IPS DF 4.7 (cell line): Measurements from ENCODE around the gene TRIM32.

Experiments
- DNase-seq: peaks from one replicate; pipeline ENCODE4 v3.0.0-alpha.2; 2013; ENCODE audit warnings: low spot score; ENCODE audit errors: extremely low read depth

The TRIM32 gene

GRCh38 chr9:116704470-116704869 is 17.4 kb downstream of the TRIM32 start:
- no peak for DNase-seq

DNA sequence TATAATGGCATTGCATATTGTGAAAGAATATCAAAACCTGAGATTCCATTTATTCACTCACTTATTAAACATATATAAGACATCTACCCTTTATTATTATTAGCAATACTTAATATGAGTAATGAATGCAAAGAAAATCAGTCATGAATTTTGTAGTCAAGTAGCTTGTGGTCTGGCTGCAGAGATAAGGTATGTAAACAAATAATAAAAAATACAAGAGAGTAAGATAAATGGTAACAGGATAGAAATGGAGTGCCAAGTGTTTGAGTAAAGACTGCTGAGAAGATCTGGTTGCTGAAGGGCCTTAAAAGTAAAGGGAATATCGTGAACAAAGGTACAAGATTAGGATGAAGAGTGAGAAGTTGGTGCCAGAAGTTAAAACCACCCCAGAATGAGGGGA is 18.4 kb downstream of the TRIM32 start:
- DNase-seq, result no peak

GRCh38 chr9:116706310-116707290 is 19.5 kb downstream of the TRIM32 start:
- DNase-seq, result no peak

- no peak for DNase-seq
Measured at GRCh38 chr9:116712781-116713180, 25.7 kb downstream of the TRIM32 start.

DNA sequence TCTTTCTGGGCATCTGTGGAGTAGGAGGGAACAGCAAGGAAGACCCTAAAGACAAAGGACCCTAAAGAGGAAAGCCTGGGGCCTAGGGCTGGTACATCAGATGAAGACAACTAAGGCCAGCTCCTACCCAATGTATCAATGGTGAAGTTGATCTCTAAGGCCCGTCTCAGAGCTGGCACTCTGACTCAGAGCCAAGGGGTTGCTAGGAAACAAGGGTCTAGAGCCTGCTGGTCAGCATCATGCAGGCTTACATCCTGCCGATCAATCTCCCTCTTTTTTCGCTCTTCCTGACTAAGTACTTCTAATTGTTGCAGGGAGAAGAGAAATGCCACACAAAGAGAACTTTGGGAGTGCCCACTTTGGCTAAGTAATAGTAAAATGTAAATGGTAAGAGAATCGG is 26.2 kb downstream of the TRIM32 start:
- DNase-seq, result no peak

GRCh38 chr9:116715751-116716150 is 28.6 kb downstream of the TRIM32 start:
- no peak for DNase-seq

GRCh38 chr9:116716438-116716837 is 29.3 kb downstream of the TRIM32 start:
- DNase-seq, result no peak

- no peak for DNase-seq
Measured at GRCh38 chr9:116717150-116717549, 30.0 kb downstream of the TRIM32 start.

DNA sequence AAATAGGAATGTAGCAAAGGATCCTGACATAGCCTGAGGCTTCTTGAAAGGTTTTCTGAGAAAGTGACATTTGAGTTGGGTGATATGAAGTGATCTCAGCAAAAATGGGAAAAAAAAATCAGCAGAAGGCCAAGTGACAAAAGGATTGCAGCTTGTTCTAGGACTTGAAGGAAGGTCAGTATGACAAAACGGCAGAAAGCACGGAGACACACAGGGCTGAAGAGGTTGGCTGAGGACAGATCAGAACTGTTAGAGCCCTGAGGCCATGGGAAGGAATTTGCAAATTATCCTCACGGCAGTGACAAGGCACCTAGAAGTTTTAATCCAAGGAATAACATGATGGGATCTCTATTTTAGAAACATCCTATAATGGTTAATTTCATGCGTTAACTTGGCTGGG is 31.0 kb downstream of the TRIM32 start:
- DNase-seq, result no peak

DNA sequence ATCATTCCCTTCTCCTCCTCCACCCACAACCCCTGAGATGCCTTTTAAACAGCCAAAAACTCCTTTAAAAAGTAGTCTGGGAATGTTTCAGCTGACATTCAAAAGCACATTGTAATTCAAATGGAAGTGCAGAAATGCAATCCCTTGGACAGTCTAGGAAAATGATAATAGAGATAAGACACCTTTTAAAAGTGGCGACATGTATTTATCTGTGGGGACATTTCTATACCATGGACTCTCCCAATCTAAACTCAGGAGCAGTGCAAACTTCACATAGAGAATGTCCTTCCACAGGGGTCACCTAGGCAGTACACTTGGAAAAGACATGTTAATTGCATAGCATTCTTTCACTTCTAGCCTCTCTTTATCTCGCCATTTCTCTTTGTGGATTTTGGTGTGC is 33.0 kb downstream of the TRIM32 start:
- DNase-seq, result no peak

GRCh38 chr9:116721411-116721810 is 34.3 kb downstream of the TRIM32 start:
- DNase-seq, result no peak

DNA sequence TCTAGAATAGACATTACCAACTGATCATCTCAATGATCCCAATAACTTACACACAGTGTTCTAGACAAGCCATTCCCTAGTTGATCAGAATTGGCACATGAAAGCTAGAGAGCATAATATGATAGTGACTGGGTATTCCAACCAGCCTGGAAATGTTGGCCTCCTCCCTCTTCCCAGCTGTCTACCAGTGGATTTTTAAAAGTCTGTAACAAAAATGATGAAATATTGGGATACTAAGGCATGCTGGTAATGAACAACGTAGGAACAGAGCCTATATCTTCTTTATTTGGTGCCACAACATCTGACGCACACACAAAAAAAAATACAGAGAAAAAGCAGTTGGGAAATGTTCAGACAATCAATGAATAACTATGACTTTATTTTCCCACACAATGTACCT is 34.8 kb downstream of the TRIM32 start:
- DNase-seq, result no peak

GRCh38 chr9:116724123-116724522 is 37.0 kb downstream of the TRIM32 start:
- DNase-seq, result no peak

DNA sequence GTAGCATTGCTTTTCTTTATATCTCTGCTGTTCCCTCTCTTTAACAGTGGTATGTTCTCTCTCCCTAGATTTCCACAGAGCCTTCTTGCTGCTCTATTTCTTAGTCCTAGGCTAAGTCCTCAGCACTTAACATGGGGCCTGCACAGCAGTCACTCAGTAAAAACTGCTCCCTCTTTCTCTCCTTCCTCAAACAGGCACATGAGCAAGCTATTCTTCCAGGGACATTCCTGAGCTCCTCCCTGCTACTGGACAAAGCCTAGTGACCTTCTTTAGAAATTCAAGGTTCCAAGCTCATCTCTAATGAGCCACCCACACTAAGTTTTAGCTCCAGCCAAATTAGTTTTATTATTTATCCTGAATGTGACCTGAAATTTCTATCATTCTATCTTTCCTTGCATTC is 39.5 kb downstream of the TRIM32 start:
- no peak for DNase-seq

- no peak for DNase-seq
Measured at GRCh38 chr9:116733010-116733641, 46.0 kb downstream of the TRIM32 start.

- no peak for DNase-seq
Measured at GRCh38 chr9:116736399-116737151, 49.5 kb downstream of the TRIM32 start.

- DNase-seq, result peak; percentile 58
Measured at GRCh38 chr9:116737152-116737546, 50.0 kb downstream of the TRIM32 start.

DNA sequence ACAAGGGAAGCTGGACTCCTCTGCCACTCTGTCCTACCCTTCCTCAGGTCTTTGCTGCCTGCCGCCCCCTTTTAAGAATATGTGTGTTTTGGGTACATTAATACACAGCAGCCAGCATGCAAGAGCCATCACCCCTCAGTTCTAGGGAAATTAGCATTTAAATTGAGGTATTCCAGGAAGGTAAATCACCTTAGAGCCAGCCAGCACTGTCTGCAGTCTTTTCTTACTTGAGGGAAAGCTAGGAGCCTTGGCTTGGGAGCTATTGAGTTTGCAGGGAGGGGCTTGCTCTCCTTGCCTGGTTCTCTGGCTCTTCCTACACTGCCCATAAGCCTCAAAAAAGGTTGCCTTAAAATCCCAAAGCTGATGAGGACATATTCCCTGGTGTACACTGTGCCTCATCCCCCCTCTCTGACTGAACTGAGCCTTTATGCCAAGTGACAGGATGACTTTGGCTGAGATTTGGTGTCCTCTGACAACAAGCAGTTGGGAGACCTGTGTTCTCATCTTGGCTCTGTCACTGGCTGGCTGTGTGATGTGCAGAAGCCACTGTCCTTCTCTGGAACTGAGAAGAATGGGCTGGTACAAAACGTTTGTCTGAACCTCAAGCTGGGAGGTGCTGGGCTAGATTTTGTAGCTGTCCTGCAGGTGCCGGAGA is 54.1 kb downstream of the TRIM32 start:
- DNase-seq, result no peak

GRCh38 chr9:116741742-116742141 is 54.6 kb downstream of the TRIM32 start:
- DNase-seq, result no peak

- no peak for DNase-seq
Measured at GRCh38 chr9:116749176-116749575, 62.1 kb downstream of the TRIM32 start.

DNA sequence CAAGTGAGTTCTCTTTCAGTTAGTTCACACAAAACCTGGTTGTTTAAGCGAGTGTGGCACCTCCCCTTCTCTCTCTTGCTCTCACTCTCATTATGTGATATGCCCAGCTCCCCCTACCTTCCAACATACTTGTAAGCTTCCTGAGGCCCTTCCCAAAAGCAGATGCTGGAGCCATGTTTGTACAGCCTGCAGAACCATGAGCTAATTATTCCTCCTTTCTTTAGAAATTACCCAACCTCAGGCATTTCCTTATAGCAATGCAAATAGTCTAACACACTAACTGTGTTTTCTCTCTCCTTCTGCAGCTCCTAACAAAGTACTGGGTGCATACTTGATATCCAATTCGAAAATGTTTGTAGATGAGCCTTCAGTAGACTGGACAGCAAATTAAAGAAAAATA is 62.7 kb downstream of the TRIM32 start:
- DNase-seq, result no peak
